CD14-positive monocyte (primary cell): ENCODE measurements around the gene PTPRO. TPM values are rescaled to one million over a fixed set of nuclear protein-coding genes. Genes with fewer than 3 reads are reported as not detected.

Experiments used
- DNase-seq, 3 donors: peaks; one replicate each; pipeline ENCODE4 v3.0.0-alpha.2; 2011 to 2022
- H2AFZ ChIP-seq: 2 replicates; pipeline ENCODE4 v1.6.0; 2012; ENCODE audit warnings: mild to moderate bottlenecking, low read depth, low read length, inconsistent platforms; ENCODE audit not compliant: insufficient read depth, poor library complexity, severe bottlenecking
- H3K27ac ChIP-seq, 2 donors: 1 replicate in 1 of 2; 2 replicates in 1 of 2; pipeline ENCODE4 v1.5.1; 2012 to 2013; ENCODE audit warnings: low read length in 2 of 2, control low read depth in 1 of 2, inconsistent platforms in 1 of 2, low read depth in 1 of 2, mild to moderate bottlenecking in 1 of 2
- H3K27me3 ChIP-seq, 2 donors: one replicate each; pipeline versions ENCODE4 v1.6.0 to v1.6.1; 2011 to 2013; ENCODE audit warnings: low read length in 2 of 2; ENCODE audit not compliant: control insufficient read depth in 2 of 2, insufficient read depth in 2 of 2
- H3K36me3 ChIP-seq, 2 donors: replicated peaks in 1 of 2; 1 replicate in 1 of 2; 2 replicates in 1 of 2; pipeline versions ENCODE4 v1.5.1 to v1.6.1; 2012 to 2013; ENCODE audit warnings: low read length in 2 of 2, control low read depth in 1 of 2, inconsistent platforms in 1 of 2, mild to moderate bottlenecking in 1 of 2; ENCODE audit not compliant: insufficient read depth in 2 of 2, control insufficient read depth in 1 of 2
- H3K4me1 ChIP-seq, 2 donors: 1 replicate in 1 of 2; 2 replicates in 1 of 2; pipeline versions ENCODE4 v1.5.1 to v1.6.1; 2012 to 2013; ENCODE audit warnings: low read length in 2 of 2, control low read depth in 1 of 2, inconsistent platforms in 1 of 2, mild to moderate bottlenecking in 1 of 2, moderate library complexity in 1 of 2; ENCODE audit not compliant: insufficient read depth in 2 of 2, control insufficient read depth in 1 of 2
- H3K4me2 ChIP-seq: replicated peaks from 2 replicates; pipeline ENCODE3; 2012; ENCODE audit warnings: low read length, moderate library complexity, mild to moderate bottlenecking; ENCODE audit not compliant: poor library complexity, severe bottlenecking; ENCODE audit errors: extremely low read depth
- H3K4me3 ChIP-seq, 3 experiments: fragments of 200-600 bp in 1 of 3; sonication (generic) in 1 of 3; replicated peaks in 1 of 3; 1 replicate in 2 of 3; 2 replicates in 1 of 3; pipeline ENCODE4 v1.5.1; 2011 to 2013; ENCODE audit warnings: low read length in 3 of 3, mild to moderate bottlenecking in 3 of 3, control low read depth in 2 of 3, low read depth in 2 of 3, inconsistent platforms in 1 of 3, moderate library complexity in 1 of 3
- H3K79me2 ChIP-seq: 2 replicates; pipeline ENCODE4 v1.6.0; 2012; ENCODE audit warnings: mild to moderate bottlenecking, control low read depth, inconsistent platforms, low read length, moderate library complexity; ENCODE audit not compliant: insufficient read depth
- H3K9ac ChIP-seq: 2 replicates; pipeline ENCODE4 v1.6.0; 2017; ENCODE audit warnings: low read length, mild to moderate bottlenecking; ENCODE audit not compliant: insufficient read depth, poor library complexity, severe bottlenecking
- H3K9me3 ChIP-seq, 2 donors: replicated peaks in 1 of 2; 1 replicate in 1 of 2; 2 replicates in 1 of 2; pipeline versions ENCODE4 v1.5.1 to v1.6.1; 2012 to 2013; ENCODE audit warnings: low read length in 2 of 2, control low read depth in 1 of 2; ENCODE audit not compliant: control insufficient read depth in 1 of 2, insufficient read depth in 1 of 2
- H4K20me1 ChIP-seq: 2 replicates; pipeline ENCODE4 v1.6.0; 2012; ENCODE audit warnings: mild to moderate bottlenecking, low read length, control low read depth, moderate library complexity; ENCODE audit not compliant: insufficient read depth
- H3K27ac Mint-ChIP-seq, 7 donors: one replicate each; pipeline ENCODE4 v1.8.0; 2020; ENCODE audit warnings: mild to moderate bottlenecking in 7 of 7, mixed read lengths in 7 of 7, moderate library complexity in 6 of 7, inconsistent platforms in 2 of 7
- H3K27me3 Mint-ChIP-seq, 3 donors: one replicate each; pipeline ENCODE4 v1.8.0; 2021 to 2022; ENCODE audit warnings: low read depth in 3 of 3, mild to moderate bottlenecking in 3 of 3, mixed read lengths in 3 of 3, moderate library complexity in 3 of 3, inconsistent platforms in 1 of 3
- H3K36me3 Mint-ChIP-seq, 2 donors: one replicate each; pipeline ENCODE4 v1.8.0; 2020; ENCODE audit warnings: mixed read lengths in 2 of 2, inconsistent platforms in 1 of 2, mild to moderate bottlenecking in 1 of 2
- H3K4me1 Mint-ChIP-seq: one replicate; pipeline ENCODE4 v1.8.0; 2020; ENCODE audit warnings: mild to moderate bottlenecking, mixed read lengths
- H3K4me3 Mint-ChIP-seq, 2 donors: one replicate each; pipeline ENCODE4 v1.8.0; 2020; ENCODE audit warnings: mild to moderate bottlenecking in 2 of 2, mixed read lengths in 2 of 2, moderate library complexity in 1 of 2
- H3K9me3 Mint-ChIP-seq, 7 donors: one replicate each; pipeline ENCODE4 v1.8.0; 2020 to 2022; ENCODE audit warnings: mixed read lengths in 7 of 7, mild to moderate bottlenecking in 6 of 7, moderate library complexity in 6 of 7, inconsistent platforms in 2 of 7
- WGBS: methylation state at CpG from one replicate; pipeline ENCODE4 v1.1.5; 2013; ENCODE audit warnings: missing lambda C conversion rate; ENCODE audit not compliant: insufficient coverage; 5-methylcytosine and 5-hydroxymethylcytosine counted together
- intact Hi-C, 2 donors: fragments of 100-400 bp; cut with micrococcal nuclease; formaldehyde crosslinking; loops; one replicate each; pipeline versions ENCODE4 v1.15.0 to v1.15.1; 2023
- polyA plus RNA-seq, 3 donors: library from polyadenylated mRNA; depleted of rRNA in 1 of 3; unstranded in 2 of 3; stranded (reverse) in 1 of 3; fragments of 300-500 nt in 2 of 3; fragments of >200 nt in 1 of 3; fragmentation: Illumina TruSeq in 2 of 3; gene quantifications; 1 replicate in 2 of 3; 2 replicates in 1 of 3; pipeline ENCODE4 v1.2.3, GENCODE V29; 2012 to 2021
- TF ChIP-seq, protein P1 (sequence below): fragments of 200-600 bp; IDR thresholded peaks from one replicate; pipeline ENCODE4 v1.8.0; 2022; ENCODE audit warnings: antibody characterized with exemption, mild to moderate bottlenecking

PTPRO gene
- polyA plus RNA-seq, 3 donors = 3.1 to 12.0 (median 4.7) TPM

DNA sequence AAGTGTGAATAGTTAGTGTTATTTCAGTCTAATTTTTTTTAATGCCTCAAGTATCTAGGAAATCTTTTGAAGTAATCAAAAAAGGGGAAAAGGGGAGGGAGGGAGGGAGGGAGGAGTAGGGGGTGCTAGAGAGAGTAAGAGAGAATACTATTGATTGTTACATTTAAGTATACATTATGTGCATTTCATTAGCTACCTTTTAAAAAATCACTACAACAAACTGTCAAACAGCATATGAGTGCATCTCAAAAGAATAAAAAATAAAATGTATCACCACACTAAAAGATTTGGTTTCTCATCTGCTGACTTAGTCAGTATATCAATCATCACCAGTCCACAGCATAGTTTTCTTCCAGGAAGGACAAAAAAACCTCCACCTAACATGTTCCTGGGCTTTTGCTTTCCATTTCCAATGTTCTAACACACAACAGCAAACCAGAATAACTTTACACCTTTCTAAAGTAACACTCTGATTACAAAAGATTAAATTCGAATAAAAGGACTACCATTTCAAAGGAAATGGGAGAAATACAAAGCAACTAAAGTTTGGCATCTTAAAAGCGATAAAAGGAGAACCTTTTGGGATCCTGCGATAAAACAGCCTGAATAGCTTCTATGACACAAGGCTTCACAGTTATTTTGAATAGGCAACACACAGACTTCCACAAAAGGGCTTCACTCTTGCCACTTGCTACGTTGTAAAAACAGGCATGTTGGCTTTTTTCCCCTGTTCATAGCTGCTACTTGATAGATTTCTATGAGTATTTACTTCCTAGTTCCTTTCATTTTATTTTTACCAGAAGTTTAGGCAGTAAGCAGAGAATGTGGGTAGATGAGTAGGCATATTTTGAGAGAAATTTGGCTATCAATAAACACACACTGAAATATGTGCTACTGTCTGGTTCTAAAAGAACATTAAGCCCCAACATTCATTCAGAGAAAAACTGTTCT is 306.0 kb downstream of the PTPRO start:
- H3K4me3 Mint-ChIP-seq = peak overlapping the region in 1 of 2 donors; percentile 28
- no peak overlapping the region for H3K27ac Mint-ChIP-seq

DNA sequence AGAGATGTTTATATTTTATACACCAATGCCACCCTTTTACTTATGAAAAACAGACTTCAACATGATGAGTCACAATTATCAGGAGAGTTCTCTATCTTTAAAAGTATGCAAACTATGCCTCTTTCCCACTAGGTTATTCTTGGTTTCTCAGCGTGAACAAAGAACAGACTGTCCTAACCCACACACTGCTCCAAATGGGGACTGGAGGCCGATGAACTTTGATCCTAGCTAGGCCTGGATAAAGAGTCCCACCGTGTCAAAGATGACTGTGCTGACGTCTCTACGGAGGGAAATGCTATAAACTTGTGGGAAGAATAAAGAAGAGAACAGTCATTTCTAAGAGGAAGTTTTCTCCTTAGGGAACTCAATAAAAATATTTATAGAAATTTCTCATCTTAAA is 306.8 kb downstream of the PTPRO start:
- Mint-ChIP-seq H3K9me3 (peaks cover 0 to 2% (median 0%) of the 10 kb centered on the region in 7 donors), H3K27me3 (peaks cover 0 to 3% (median 1%) of the 10 kb centered on the region in 3 donors), H3K36me3 (no peaks in the 10 kb centered on the region), H3K27ac (peak overlapping the region in 4 of 7 donors; percentile 11 to 68 (median 22)), H3K4me1 (peaks cover 7% of the 10 kb centered on the region), H3K4me3 (no peak overlapping the region)
- Histone ChIP-seq H4K20me1 (no peaks in the 10 kb centered on the region), H3K9ac (no peak overlapping the region), H2AFZ (peak overlapping the region; percentile 55), H3K27me3 (no peaks in the 10 kb centered on the region), H3K4me1 (peaks cover 0 to 6% of the 10 kb centered on the region in 2 donors), H3K4me3 (no peak overlapping the region), H3K4me2 (no peak overlapping the region), H3K79me2 (no peaks in the 10 kb centered on the region), H3K36me3 (no peaks in the 10 kb centered on the region), H3K9me3 (no peaks in the 10 kb centered on the region), H3K27ac (no peak overlapping the region)
- TF ChIP-seq, protein P1, sequence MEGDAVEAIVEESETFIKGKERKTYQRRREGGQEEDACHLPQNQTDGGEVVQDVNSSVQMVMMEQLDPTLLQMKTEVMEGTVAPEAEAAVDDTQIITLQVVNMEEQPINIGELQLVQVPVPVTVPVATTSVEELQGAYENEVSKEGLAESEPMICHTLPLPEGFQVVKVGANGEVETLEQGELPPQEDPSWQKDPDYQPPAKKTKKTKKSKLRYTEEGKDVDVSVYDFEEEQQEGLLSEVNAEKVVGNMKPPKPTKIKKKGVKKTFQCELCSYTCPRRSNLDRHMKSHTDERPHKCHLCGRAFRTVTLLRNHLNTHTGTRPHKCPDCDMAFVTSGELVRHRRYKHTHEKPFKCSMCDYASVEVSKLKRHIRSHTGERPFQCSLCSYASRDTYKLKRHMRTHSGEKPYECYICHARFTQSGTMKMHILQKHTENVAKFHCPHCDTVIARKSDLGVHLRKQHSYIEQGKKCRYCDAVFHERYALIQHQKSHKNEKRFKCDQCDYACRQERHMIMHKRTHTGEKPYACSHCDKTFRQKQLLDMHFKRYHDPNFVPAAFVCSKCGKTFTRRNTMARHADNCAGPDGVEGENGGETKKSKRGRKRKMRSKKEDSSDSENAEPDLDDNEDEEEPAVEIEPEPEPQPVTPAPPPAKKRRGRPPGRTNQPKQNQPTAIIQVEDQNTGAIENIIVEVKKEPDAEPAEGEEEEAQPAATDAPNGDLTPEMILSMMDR = no peak
- intact Hi-C loops = no loop called here
- 43% methylated on average over 1 of the region's 5 CpGs for WGBS
- no peak for DNase-seq

More for the DNA sequence above, 306.0 kb downstream of the PTPRO start:
- Histone ChIP-seq H3K79me2 (no peaks in the 10 kb centered on the region), H3K27me3 (no peaks in the 10 kb centered on the region), H3K27ac (peak overlapping the region in 1 of 2 donors; percentile 43), H3K9ac (no peak overlapping the region), H3K36me3 (no peaks in the 10 kb centered on the region), H3K4me2 (peak overlapping the region; percentile 18), H3K4me1 (peaks cover 0 to 6% of the 10 kb centered on the region in 2 donors), H4K20me1 (no peaks in the 10 kb centered on the region), H2AFZ (peak overlapping the region; percentile 40), H3K9me3 (no peaks in the 10 kb centered on the region), H3K4me3 (peak overlapping the region in 1 of 3 experiments; percentile 16)
- intact Hi-C loops = no loop called here
- no peaks in the 10 kb centered on the region for H3K36me3 Mint-ChIP-seq
- WGBS = 43% methylated on average over 3 of the region's 4 CpGs
- DNase-seq = no peak
- peaks cover 7% of the 10 kb centered on the region for H3K4me1 Mint-ChIP-seq
- peaks cover 0 to 2% (median 0%) of the 10 kb centered on the region in 7 donors for H3K9me3 Mint-ChIP-seq
- peaks cover 0 to 3% (median 1%) of the 10 kb centered on the region in 3 donors for H3K27me3 Mint-ChIP-seq
- TF ChIP-seq, protein P1 = no peak
